NB4 (cell line): Measurements from ENCODE around the gene RAD51B.

ENCODE experiments used
- DNase-seq: peaks from one replicate; pipeline ENCODE4 v3.0.0; 2010; ENCODE audit warnings: low read depth
- H3K4me3 ChIP-seq: one replicate; pipeline ENCODE4 v1.5.1; 2011; ENCODE audit warnings: mild to moderate bottlenecking, low read depth, low read length, moderate library complexity
- MYC ChIP-seq: IDR thresholded peaks from 2 replicates; pipeline ENCODE4 v1.6.1; 2011; ENCODE audit warnings: low read depth, low read length
- POLR2A ChIP-seq: IDR thresholded peaks from 2 replicates; pipeline ENCODE4 v1.6.1; 2011; ENCODE audit warnings: mild to moderate bottlenecking; ENCODE audit not compliant: insufficient read length; ENCODE audit errors: extremely low read depth
- TF ChIP-seq, protein P1 (sequence below): IDR thresholded peaks from one replicate; pipeline ENCODE4 v1.5.1; 2012; ENCODE audit warnings: low read depth, low read length
- TF ChIP-seq, protein P2 (sequence below): IDR thresholded peaks from 2 replicates; pipeline ENCODE4 v1.6.1; 2011; ENCODE audit warnings: low read depth, low read length

Gene RAD51B

DNA sequence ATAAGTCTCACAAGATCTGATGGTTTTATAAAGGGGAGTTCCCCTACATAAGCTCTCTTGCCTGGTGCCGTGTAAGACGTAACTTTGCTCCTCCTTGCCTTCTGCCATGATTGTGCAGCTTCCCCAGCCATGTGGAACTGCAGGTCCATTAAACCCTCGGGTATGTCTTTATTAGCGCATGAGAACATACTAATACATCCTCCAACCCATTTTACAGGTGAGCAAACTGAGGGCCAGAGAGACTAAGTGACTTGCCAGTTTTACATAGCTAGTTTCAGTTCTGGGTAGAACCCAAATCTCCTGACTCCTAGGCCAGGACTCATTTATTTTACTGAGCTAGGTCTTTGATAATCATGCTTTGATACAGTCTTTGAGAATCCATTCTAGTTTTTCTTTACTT, 406.9 kb downstream of the RAD51B start:
- H3K4me3 ChIP-seq = no peak overlapping the region
- DNase-seq = no peak

DNA sequence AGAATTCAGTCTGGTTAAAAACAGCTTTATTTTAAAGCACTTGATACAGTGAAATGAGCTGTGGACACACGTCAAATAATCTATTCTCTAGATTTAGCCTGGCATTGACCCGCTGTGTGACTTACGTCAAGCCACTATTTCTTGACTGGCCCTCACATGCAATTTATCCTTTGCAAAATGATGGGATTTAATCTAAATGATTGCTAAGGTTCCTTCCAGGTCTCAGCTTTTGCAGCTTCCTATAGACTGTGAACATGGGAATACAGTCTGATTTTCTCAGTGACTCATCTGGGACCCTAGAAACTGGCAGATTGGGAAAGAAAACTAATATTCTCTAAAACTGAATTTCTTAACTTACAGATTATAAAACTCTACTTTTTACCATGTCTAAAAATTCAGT, 409.1 kb downstream of the RAD51B start:
- TF ChIP-seq POLR2A (no peak), MYC (no peak)
- TF ChIP-seq, protein P1, sequence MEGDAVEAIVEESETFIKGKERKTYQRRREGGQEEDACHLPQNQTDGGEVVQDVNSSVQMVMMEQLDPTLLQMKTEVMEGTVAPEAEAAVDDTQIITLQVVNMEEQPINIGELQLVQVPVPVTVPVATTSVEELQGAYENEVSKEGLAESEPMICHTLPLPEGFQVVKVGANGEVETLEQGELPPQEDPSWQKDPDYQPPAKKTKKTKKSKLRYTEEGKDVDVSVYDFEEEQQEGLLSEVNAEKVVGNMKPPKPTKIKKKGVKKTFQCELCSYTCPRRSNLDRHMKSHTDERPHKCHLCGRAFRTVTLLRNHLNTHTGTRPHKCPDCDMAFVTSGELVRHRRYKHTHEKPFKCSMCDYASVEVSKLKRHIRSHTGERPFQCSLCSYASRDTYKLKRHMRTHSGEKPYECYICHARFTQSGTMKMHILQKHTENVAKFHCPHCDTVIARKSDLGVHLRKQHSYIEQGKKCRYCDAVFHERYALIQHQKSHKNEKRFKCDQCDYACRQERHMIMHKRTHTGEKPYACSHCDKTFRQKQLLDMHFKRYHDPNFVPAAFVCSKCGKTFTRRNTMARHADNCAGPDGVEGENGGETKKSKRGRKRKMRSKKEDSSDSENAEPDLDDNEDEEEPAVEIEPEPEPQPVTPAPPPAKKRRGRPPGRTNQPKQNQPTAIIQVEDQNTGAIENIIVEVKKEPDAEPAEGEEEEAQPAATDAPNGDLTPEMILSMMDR = no peak
- TF ChIP-seq, protein P2, sequence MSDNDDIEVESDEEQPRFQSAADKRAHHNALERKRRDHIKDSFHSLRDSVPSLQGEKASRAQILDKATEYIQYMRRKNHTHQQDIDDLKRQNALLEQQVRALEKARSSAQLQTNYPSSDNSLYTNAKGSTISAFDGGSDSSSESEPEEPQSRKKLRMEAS = no peak
- DNase-seq = no peak
- H3K4me3 ChIP-seq = no peak overlapping the region

More for the DNA sequence above, 406.9 kb downstream of the RAD51B start:
- no peak for TF ChIP-seq POLR2A
- TF ChIP-seq, protein P1 = no peak
- no peak for TF ChIP-seq MYC
- TF ChIP-seq, protein P2 = no peak

DNA sequence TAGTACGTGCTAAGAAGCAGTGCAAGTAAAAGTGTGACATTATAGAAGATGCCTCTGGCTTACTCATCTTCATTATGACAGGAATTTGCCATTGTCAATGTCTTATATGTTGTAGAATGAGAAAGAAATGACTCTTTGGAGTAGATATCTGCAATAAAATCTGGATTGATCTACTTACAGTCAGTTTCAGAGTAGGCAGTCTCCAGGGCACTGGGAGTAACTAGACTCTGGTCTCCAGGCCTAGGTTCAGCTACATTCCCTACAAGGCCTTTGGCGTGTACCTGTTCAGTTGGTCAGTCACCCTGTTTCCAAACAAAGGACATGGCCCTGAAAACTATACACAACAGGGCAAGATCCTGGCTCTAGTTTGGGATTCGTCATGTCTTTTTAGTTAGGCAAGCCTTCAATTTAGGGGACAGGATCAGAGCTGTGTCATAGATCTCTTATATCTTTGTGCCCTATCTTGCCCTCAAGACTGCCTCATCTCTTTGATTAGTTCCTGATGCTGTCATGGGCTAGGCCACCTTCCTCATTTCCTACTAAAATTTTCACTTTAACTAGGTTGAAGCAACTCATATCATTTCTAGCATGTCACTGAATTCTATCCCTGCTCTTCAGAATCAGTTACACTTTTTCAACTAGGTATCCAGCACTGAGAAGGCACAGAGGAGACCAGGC, 410.0 kb downstream of the RAD51B start:
- no peak for DNase-seq
- no peak overlapping the region for H3K4me3 ChIP-seq
- TF ChIP-seq MYC = no peak
- TF ChIP-seq, protein P2 = no peak
- TF ChIP-seq, protein P1 = no peak

DNA sequence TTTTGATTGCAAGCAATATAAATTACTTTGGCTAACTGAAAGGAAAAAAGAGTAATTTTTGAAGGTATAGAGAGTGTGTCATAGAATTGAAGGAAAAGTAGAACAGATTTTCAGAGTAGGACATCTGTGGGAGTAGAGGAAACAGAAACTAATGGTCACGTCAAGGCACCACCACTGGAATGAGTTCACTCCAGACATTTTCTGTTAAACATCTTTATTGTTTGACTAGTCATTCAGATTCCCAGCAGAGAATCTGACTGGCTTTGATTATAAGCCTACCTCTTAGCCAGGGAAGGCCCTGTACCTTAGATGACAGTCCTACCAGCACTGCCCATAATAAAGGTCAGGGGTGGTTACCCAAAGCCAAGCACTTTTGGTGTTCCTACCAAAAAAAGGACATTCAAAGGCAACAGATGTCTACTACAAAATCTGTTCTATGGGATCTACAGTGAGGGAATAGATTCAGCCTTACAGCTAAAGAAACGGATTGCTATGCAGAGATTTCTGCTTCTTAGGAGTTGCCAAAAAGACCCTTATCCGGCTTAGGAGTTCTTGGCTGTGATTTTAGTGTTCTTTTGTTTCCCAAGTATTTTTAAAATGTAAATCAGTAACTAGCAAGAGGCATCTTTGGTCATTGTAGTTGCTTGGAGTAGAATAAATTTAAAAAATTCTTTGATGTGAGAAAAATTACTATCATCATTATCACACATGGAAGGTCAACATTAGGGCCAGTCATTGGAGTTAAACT, 410.8 kb downstream of the RAD51B start:
- DNase-seq = no peak
- TF ChIP-seq MYC (no peak), POLR2A (no peak)
- TF ChIP-seq, protein P2 = no peak
- TF ChIP-seq, protein P1 = no peak
- no peak overlapping the region for H3K4me3 ChIP-seq

DNA sequence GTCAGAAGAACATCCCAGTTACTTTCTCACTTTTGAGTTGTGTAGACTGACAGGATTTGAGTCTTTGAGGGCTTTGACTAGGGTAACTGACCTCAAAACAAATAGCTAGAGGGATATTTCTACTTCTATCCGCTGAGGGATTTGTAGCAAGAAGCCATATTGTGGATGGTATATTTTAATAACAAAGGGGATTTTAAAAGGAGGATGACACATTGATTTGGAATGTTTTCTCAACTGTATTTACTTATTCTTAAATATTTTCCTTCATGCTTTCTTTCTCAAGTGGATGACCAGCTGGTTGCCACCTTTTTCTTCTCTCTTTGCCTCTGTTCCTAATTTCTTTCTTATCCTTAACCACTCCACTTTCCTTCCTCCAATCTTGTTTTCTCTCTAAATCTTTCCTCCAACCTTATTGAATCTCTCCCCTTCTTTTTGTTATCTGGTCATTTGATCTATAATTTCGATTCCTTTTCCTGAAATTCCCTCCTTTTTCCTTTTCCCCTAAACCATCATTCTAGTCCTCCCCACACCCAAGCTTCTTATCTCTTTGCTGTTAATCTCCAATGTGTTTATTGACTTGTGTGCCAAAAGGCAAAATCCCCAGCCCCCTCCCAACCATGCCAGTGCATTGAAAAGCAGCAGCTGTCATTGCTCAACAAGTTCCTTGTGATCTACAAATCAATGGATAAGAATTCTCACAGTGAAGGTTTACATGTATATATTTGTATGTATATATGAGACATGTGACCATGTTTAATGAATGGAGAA, 411.6 kb downstream of the RAD51B start:
- no peak for TF ChIP-seq MYC
- TF ChIP-seq, protein P2 = no peak
- no peak for TF ChIP-seq POLR2A
- TF ChIP-seq, protein P1 = no peak
- no peak overlapping the region for H3K4me3 ChIP-seq
- no peak for DNase-seq
